ENCODE data around the gene PHF21B. TPM values are rescaled to one million over a fixed set of nuclear protein-coding genes. Genes with fewer than 3 reads are reported as not detected.

PHF21B gene
- total RNA-seq, 1 experiment from 2014 or later: not detected

DNA sequence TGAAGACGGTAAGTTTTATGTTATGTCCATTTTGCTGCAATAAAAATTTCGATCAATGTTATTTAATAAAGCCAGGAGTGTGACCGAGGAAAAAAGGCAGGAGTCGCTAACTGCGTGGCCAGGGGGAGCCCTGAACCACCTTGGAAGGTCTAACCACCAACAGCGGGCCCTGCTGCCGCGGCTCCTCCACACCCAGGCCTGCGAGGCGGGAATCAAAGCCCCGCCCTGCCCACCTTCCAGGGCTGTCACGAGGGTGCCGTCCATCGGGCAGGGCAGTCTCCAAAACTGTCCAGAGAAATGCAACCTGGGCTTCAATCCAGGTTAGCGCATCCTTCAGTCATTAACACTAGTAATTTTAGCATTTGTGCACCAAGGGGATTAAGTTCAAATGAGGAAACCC is 19.0 kb downstream of the PHF21B start:
- DNase-seq (ENCODE audit: low spot score): no peak

DNA sequence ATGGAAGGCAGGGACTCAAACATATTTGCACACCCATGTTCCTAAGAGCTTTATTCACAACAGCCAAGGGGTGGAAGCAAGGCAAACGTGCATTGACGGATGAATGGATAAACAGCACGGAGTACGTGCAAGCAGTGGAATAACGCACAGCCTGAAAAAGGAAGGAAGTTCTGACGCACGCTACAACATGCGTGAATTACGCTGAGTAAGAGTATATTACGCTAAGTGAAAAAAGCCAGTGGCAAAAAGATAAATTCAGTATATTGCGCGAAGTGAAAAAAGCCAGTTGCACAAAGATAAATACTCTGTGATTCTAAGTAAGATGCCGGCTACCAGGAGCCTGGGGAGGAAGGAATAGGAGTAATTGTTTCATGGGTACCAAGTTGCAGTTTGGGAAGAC is 19.5 kb downstream of the PHF21B start:
- no peak for DNase-seq (ENCODE audit: low spot score)

DNA sequence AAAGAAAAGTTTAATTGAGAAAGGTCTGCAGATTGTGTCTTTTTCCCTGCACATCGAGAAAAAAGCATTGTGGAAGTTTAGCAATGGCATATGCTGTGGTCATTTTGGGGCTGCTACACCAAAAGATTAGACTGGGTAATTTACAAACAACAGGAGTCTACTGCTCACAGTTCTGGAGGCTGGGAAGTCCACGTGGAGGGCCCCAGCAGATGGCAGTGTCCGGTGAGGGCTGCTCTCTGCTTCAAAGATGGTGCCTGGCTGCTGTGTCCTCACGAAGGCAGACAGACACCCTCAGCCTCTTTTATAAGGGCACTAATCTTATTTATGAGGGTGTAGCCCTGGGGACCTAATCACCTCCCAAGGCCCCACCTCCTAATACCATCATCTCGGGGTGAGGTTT is 21.1 kb downstream of the PHF21B start:
- no peak for DNase-seq (ENCODE audit: low spot score)

DNA sequence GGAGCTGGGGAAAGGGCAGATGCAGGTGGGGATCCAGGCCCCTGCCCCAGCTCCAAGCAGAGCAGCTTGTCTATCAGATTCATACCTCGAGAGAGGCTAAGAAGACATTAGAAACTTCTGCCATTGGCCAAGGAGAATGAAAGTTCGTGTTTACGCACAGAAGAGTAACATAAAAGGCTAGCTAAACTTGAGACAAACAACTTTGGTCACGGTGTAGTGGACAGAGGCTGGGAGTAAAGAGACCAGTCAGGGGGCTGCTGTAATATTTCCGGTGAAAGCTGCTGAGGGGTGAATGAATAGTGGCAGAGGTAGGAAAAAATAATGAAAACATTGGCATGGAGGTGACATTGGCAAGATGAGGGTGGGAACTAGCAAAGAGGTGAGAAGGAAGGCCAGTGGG is 22.9 kb downstream of the PHF21B start:
- DNase-seq (ENCODE audit: low spot score): no peak

DNA sequence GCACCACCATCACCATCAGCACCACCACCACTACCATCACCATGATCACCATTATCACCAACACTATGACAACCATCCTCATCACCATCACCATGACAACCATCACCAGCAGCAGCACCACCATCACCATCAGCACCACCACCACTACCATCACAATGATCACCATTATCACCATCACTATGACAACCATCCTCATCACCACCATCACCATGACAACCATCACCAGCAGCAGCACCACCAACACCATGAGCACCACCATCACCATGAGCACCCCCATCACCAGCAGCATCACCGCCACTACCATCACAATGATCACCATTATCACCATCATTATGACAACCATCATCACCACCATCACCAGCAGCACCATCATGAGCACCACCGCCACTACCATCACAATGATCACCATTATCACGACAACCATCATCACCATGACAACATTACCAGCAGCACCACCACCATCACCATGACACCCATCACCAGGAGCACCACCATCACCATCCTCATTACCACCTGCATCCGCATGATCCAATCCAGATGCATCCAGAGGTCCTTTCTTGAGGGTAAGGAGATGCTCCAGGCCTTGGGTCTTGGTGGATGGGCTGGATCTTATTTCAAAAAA is 23.8 kb downstream of the PHF21B start:
- DNase-seq (ENCODE audit: low spot score): no peak

DNA sequence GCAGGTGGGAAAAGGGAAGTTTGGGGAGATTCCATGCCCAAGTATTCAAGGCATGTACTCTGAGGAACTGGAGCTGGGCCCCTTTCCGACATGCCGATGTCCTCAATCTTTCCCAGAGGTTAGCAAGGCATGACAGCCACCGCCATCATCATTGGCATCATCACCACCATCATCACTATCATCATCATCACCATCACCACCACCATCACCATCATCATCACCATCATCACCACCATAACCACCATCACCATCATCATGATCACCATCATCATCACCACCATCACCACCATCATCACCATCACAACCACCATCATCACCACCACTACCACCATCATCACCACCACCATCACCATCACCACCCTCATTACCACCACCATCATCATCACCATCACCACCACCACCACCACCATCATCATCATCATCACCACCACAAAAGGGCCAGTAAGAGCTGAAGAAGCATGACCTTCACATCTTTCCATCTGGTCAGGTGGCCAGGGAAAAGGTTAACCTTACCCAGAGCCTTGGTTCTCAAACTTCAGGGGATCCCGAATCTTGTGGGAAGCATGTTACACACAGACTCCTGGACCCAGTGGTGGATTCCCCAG is 25.8 kb downstream of the PHF21B start:
- DNase-seq (ENCODE audit: low spot score): no peak

DNA sequence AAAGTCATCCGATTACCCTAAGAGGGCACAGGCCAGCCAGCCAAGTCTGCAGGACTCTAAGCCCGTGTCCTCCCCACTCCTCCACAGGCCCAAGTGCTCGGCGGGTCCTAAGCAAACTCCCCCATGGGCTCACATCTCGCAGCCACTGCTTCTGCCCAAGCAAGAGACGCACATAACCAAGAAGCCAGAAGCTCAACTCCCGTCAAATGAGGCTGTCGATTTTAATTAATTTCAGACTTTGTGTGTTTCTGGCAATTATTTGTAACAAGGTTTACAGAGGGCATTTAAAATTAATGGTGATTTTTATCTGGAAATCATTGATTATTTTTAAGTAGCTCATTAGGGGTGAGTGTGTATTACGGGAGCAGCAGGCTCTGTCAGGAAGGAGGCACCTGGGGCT is 27.4 kb downstream of the PHF21B start:
- no peak for DNase-seq (ENCODE audit: low spot score)

DNA sequence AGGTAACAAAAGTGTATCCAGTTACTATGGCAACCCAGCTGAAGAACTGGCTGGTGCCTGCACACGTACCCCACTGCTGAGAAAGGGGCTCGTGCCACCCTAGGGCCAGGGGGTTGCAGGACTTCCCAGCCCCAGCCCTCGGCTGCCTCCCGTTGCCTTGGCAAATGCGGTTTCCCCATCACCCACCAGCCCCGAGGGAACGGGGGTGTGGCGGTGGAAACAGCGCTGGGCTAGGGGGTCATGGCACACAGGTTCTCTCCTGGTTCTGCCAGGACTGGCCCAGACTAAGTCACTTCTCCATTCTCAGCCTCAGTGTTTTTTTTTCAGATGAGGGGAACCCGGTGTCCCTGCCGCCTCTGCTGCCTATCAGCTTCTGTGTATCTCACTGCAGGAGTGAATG is 27.9 kb downstream of the PHF21B start:
- no peak for DNase-seq (ENCODE audit: low spot score)

DNA sequence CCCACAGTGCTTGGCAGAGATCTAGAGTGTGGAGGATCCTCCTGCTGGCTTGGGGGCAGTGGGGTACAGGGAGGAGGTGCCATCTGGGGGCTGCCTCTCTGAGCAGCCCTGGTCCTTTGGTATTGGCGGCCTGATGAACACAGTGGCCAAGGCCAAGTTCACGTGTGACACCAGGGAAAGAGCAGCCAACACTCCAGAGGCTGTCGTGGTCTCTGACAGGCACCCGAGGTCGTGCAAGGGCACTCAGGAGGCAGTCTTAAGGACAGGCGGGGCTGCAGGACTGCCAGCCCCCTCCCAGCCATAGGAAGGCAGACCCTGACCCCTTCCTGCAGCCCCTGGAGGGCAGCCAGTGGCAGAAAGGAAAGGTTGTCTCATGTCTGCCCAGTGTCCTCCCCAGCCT is 30.7 kb downstream of the PHF21B start:
- no peak for DNase-seq (ENCODE audit: low spot score)

DNA sequence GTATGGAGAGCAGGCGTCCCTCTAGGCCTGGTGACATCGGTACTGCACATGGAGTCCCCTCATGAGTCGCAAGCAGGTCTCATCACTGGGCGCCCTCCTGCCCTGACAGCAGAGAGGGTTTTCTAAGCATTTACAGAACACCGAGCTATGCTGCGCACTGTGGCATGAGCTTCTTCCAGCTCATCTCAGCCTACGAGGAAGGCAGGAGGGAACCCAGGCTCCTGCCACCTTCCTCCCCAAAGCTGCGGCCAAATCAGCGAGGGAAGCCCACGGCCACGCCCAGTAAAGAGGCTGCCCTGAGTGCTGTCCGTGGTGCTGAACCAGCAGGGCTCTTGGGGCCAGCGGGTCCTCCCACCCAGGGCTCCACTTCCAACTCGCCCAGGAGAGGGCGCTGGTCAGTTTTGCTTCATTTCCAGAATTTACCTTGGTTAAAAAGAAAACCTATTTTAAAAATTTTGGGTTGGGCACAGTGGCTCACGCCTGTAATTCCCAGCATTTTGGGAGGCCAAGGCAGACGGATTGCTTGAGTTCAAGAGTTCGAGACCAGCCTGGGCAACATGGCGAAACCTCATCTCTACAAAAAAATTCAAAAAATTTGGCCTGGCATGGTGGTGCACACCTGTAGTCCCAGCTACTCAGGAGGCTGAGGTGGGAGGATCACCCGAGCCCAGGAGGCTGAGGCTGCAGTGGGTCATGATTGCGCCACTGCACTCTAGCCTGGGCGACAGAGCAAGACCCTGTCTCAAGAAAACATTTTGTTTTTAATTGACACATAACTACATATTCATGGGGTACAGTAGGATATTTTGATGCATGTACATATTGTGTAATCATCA is 34.2 kb downstream of the PHF21B start:
- DNase-seq (ENCODE audit: low spot score): peak; percentile 61

DNA sequence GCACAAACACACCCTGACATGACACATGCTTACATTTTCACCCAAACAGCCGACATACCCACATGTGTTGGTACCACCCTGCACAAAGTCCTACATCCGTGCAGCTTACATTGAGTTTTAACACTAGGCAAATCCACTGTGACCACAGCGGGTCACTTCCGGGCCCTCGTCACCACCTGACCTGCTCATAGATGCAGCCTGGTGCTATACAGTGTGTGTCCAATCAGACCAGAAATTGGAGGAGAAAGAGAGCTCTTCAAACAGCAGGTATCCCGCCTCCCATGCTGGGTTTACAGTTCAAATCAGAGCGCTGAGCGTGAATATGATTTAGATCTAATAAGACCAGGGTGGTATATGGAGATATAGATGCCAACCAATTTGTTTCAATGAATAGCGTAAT is 35.4 kb downstream of the PHF21B start:
- DNase-seq (ENCODE audit: low spot score): no peak

DNA sequence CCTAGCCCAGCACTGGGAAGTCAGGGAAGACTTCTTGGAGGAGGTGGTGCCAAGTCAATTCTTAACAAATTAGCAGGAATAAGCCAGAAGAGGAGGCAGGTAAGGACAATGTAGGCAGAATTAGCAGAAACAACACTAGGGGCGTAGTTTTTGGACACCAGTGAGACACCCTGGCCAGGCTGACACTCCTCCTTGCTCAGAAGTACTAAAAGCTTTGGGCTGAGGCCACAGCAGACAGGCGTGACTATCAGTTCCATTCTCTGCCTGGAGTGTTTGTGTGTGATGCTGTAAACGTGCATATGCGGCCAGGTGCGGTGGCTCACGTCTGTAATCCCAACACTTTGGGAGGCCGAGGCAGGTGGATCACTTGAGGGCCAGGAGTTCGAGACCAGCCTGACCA is 36.0 kb downstream of the PHF21B start:
- no peak for DNase-seq (ENCODE audit: low spot score)

DNA sequence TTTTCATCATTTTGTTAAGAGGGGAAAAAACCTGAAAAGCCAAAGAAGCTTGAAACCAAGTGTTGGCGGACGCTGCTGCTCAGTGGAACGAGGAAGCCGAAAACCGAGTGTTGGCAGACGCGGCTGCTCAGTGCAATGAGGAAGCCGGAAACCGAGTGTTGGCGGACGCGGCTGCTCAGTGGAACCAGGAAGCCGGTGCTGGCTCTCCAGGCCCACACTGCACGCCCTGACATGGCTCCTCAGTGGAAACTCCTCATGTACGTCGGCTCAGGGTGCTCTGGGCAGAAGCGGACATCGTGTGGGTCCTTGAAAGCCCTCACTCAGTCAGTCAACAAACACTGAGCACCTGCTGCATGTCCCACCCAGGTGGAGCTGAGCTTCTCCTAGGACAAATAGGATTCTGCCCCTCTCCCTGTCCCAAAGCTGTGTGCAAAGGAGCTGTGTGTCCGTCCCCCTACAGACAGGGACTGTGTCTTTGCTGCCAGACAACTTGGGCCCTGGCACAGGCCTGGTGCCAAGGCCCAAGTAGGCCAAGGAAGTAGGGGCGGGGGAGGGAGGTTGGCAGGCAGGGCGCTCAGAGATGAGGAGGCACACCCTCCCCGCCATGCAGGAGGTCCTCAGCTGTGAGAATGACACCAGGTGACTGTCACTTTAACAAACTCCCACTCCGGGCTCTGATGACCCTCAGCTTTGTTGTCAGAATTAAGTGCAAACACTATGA is 37.3 kb downstream of the PHF21B start:
- no peak for DNase-seq (ENCODE audit: low spot score)

DNA sequence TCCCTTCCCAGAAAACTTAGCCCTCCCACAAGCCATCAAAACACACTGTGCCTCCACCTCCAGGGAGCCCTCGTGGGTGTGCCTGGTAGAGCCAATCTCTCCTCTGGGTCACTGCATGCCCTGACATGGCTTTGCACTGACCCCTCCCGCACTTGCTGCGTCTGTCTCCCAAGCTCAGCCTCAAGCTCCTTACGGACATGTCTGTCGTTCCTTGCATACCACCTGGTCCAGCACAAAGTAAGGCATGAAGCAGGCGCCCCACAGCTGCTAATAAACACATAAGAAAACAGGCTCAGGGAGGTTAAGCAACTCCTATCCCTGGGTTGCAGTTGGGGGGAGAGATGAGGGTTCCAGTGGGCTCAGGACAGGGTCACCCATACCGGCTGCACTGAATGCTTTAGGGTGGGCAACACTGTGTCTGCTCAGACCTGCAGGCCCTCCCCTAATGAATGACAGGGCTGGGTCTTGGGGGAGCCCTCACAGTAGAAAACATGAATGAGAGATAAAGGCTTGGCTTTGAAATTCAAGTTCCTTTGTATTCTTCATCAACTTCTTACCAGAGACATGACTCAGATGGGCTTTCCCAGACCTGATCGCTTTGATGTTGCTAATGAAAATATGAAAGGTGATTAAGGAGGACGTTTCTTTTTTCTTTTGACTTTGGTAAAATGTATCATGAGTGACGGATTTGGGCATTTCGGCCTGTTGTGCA is 38.0 kb downstream of the PHF21B start:
- no peak for DNase-seq (ENCODE audit: low spot score)

DNA sequence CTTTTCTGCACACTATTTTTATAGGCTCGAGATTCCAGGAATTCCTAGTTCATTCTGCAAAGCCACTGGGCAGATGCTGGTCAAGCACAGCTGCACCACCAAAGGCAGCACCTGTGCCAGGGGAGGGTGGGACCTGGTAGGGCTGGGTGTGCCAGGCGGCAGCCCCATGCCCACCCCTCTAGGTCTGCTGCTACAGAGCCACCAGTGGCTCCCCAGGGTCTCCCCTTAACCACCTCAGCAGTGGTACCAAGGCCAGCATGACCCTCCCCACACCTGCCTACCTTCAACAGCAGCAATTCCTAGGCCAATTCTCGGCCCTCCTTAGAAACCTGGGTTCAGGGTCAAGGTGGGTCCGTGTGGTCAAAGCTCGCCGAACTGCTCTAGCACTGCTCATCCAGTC is 39.5 kb downstream of the PHF21B start:
- no peak for DNase-seq (ENCODE audit: low spot score)

DNA sequence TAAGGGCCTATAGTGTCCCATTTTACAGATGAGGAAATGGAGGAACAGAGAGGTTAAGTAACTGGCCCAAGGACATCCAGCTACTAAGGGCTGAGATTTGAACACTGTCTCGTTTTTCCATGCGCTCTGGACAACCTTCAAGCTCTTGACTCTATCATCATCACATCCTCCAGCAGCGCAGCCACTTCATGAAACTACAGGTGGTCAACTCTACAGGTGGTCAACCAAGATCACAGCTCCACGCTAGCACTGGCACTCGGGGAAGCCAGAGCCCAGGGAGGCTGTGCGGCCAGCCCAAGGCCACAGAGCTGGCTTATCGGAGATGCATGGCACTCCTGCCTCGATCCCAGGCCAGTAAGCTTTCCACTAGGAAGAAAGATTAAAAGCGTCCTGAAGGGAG is 40.0 kb downstream of the PHF21B start:
- DNase-seq (ENCODE audit: low spot score): no peak

DNA sequence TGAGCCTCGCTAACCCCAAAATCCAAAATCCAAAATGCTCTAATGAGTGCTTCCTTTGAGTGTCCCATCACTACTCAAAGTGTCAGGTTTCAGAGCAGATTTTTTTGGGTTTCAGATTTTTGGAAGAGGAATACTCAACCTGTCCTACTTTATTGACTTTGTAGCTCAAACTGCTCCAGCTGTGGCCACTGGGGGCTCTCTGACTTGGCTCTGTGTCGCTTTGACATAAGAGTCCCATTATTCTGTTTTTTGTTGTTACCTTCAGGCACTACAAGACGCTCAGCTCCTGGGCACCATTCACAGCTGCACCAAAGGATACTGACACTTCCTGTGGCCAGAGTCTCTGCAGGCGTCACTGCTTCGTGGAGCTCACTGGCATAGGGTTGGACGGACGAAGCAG is 41.1 kb downstream of the PHF21B start:
- no peak for DNase-seq (ENCODE audit: low spot score)

DNA sequence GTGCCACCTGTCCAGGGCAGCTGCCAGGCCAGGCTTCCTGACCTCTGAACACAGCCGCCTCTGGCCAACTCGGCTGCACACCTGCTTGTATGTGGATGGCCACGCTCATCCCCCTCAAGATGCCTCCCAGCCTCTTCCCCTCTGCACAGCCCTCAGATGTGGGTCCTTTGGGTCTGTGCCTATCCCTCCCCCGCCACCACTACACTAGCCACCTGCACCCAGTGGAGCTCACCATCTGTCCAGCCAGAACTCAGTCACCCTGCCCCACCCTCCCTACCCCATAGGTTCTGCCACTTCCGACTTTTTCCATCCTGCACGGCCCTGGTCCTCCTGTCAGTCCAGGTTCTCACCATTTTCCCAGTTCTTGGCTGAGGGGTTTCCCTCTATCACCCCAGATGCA is 44.6 kb downstream of the PHF21B start:
- no peak for DNase-seq (ENCODE audit: low spot score)

DNA sequence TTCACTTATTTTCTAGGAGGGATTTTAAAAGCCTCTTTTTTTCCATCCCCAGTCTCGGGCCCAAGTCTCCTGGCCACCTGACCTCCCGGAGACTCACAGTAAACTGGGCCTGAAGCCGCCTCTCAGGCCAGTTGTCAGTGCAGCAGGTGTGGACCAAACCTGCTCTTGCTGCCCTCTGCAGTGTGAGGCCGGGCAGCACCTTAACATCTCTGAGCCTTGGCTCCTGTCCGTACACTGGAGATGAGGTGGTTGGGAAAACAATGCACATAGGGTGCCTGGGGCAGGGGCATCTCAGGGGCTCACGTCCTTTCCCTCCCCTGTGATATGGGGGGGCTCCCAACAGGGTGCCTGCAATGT is 45.1 kb downstream of the PHF21B start:
- no peak for DNase-seq (ENCODE audit: low spot score)

DNA sequence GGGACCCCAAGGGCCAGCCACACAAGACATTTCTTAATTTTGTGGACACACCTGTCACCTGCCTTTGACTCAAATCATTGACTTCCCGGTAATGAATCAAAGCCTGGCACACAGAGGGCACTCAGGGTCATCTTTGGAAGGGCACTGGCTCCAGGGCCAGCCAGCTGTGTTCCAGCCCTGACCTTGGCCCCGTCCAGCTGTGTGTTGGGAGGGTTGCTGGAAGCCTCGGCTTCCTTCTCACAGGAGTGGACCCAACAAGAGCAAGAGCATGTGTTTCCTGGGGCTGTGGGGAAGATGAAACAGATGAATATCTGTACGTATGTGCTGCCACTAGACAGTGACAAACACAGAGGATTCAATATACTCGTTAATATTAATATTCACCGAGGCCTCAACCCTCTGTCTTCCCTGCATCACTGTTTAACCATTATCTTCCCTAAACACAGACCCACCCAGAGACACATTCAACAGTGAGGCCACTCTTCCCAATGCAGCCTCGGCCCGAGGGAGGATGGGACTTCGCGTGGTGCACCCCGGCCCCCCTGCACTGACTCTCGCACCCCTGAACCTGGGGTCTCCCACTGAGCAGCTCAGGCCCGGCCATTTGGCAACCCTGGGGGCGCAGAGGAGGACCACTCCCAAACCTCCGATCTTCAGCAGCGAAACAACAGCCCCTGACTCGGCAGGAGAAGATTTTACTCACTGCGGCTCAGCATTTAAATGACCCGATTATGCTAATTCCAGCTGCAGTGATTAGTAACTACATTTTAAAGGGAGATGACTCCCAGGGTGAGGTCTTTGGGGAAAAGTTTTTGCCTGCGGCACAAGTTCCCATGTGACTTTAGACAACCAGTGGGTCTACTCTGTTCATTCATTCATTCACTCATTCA is 45.7 kb downstream of the PHF21B start:
- DNase-seq (ENCODE audit: low spot score): no peak

Measured in A172 (cell line).